ENCODE results near the gene CYB5R4.

CYB5R4 gene, protein sequence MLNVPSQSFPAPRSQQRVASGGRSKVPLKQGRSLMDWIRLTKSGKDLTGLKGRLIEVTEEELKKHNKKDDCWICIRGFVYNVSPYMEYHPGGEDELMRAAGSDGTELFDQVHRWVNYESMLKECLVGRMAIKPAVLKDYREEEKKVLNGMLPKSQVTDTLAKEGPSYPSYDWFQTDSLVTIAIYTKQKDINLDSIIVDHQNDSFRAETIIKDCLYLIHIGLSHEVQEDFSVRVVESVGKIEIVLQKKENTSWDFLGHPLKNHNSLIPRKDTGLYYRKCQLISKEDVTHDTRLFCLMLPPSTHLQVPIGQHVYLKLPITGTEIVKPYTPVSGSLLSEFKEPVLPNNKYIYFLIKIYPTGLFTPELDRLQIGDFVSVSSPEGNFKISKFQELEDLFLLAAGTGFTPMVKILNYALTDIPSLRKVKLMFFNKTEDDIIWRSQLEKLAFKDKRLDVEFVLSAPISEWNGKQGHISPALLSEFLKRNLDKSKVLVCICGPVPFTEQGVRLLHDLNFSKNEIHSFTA

DNA sequence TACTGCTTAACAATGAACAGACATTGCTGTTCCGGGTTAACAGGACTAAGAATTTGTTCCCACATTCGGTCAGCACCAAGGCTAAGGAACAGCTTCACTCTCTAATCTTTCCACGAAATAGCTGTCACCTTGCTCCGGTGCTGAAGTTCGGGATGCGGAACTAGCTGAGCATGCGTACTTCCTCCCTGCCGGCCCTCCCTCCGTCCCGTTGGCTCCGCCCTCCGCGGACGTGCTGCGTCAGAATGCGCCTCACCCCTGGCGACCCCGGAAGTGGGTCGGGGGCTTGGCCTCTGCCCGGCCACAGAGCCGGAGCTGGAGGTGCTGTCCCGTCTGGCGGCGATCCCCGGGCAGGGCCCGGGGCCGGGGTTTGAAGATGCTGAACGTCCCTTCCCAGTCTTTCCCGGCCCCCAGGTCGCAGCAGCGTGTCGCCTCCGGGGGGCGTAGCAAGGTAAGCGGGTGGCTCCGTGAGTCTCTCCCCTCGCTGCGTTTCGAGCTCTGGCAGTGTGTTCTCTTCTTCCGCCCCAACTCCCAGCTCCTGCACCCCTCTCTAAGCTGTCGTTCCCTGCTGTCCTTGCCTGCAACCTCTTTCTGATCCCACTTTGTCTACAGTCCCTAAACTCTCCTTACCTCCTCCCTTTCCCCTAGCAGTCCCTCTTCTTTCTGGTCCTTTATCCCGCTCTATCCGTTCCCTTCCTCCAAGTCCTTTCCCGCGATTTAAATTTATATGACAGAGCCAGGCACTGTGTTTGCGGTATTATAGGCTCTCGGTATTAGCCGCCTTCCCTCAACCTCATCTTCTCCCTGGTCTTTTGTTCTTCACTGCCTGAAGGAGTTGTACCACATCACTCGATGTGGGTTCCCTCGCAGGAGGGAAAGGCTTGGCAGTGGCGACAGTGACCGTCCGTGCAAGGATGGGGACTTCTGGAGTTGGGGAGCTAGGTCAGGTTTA, at the start of gene CYB5R4:
Gene CYB5R4 (plus strand): TSS at position 280 of the 949 bp plus-strand sequence. CDS start 94 bp downstream, at position 374.
- H3K27ac ChIP-seq = peak within 1 kb of the TSS; percentile 74
- TF ChIP-seq CTCF (IDR thresholded peaks at IDR 0.05) (peak; percentile 63), ZFX (IDR thresholded peaks at IDR 0.05; ENCODE audit: borderline replicate concordance) (no peak)

- TF ChIP-seq ZFX (IDR thresholded peaks at IDR 0.05; ENCODE audit: borderline replicate concordance) (no peak), CTCF (IDR thresholded peaks at IDR 0.05) (no peak)
These were observed 46.9 kb upstream of the CYB5R4 start for GRCh38 chr6:83812595-83812994.

GRCh38 chr6:83815631-83816272, 43.7 kb upstream of the CYB5R4 start:
- H3K27ac ChIP-seq = no peak overlapping the region
- TF ChIP-seq CTCF (IDR thresholded peaks at IDR 0.05) = no peak
- no peak for TF ChIP-seq ZFX (IDR thresholded peaks at IDR 0.05; ENCODE audit: borderline replicate concordance)

More at GRCh38 chr6:83812595-83812994, 46.9 kb upstream of the CYB5R4 start:
- no peak overlapping the region for H3K27ac ChIP-seq

DNA sequence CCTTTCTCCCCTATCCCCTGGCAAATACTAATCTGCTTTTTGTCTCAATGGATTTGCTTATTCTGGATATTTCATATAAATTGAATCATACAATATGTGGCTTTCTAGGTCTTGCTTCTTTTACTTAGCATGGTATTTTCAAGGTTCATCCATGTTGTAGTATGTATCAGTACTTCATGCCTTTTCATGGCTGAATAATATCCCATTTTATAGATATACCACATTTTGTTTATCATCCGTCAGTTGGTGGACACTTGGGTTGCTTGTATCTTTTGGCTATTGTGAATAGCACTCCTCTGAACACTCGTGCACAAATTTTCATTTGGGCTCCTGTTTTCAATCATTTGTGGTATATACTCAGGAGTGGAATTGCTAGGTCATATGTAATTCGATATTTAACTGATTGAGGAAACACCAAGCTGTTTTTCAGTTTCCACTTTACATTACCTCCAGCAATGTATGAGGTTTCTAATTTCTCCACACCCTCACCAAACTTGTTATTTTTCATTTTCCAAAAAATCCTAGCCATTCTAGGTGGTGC, 36.8 kb upstream of the CYB5R4 start:
- no peak overlapping the region for H3K27ac ChIP-seq
- TF ChIP-seq CTCF (IDR thresholded peaks at IDR 0.05) = no peak
- no peak for TF ChIP-seq ZFX (IDR thresholded peaks at IDR 0.05; ENCODE audit: borderline replicate concordance)

DNA sequence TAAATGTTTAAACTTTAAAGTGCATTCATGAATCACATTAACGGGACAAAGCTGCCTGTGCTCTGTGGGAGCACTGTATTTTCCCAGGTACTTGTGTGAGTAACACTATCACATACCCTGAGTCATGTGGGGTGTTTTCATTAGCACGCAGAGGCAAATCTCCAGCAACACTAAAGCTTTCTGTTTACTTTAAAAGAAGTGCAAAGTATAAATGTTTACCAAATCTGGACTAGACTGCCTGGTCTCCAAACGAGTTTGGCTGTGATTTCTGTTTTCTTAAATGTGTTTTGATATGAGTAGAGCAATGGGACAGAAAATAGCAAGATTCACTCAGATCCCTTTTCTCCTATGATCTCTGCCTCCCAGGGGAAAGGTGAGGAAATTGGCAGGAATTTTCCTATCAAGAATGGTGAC, 35.1 kb upstream of the CYB5R4 start:
- H3K27ac ChIP-seq = no peak overlapping the region
- TF ChIP-seq ZFX (IDR thresholded peaks at IDR 0.05; ENCODE audit: borderline replicate concordance) = no peak
- no peak for TF ChIP-seq CTCF (IDR thresholded peaks at IDR 0.05)

DNA sequence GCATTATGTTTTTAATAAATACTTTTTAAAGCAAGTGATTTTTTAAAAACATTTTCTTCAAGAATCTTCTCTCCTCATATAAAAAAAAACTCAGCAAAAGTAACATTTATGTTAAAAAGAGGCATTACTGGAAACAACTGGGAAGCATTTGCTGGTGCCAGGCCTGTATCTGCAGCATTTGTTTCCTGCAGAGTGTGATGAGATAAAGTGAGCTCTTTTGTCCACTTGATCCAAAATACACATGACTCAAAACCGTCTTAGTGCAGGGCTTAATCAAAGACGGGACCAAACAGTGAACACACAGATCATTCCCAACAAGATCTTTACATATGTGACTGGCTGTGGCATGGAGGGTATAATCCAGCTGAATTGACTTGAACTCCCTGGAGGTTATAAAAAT, 34.7 kb upstream of the CYB5R4 start:
- H3K27ac ChIP-seq = no peak overlapping the region
- no peak for TF ChIP-seq ZFX (IDR thresholded peaks at IDR 0.05; ENCODE audit: borderline replicate concordance)
- TF ChIP-seq CTCF (IDR thresholded peaks at IDR 0.05) = no peak

All from 22Rv1 (cell line).